ENCODE results near the gene ZNF567.
A peak's percentile ranks its signal among the peaks of the same experiment; 100 is the strongest.

Gene ZNF567

DNA sequence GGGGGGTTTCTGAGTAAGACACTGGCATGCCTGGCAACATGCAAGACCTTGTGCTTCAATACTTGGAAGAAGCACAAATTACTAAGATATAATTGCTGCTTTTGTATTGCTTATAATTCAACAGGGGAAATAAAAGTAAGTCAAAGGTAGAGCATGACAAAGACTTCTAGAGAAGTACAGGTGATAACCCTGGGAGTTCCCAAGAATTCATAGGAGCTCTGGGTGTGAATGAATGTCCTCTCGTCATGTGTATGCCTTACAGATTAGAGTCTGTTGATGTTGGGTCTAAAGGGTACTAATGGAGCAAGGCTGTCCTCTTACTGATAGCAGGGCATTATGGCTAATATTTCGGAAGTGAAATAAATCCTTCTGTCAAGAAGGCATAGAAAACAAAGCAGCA, 13.2 kb upstream of the ZNF567 start:
- TF ChIP-seq, protein P1, sequence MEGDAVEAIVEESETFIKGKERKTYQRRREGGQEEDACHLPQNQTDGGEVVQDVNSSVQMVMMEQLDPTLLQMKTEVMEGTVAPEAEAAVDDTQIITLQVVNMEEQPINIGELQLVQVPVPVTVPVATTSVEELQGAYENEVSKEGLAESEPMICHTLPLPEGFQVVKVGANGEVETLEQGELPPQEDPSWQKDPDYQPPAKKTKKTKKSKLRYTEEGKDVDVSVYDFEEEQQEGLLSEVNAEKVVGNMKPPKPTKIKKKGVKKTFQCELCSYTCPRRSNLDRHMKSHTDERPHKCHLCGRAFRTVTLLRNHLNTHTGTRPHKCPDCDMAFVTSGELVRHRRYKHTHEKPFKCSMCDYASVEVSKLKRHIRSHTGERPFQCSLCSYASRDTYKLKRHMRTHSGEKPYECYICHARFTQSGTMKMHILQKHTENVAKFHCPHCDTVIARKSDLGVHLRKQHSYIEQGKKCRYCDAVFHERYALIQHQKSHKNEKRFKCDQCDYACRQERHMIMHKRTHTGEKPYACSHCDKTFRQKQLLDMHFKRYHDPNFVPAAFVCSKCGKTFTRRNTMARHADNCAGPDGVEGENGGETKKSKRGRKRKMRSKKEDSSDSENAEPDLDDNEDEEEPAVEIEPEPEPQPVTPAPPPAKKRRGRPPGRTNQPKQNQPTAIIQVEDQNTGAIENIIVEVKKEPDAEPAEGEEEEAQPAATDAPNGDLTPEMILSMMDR (conservative IDR thresholded peaks at IDR 0.05; ENCODE audit: low read length) = no peak
- DNase-seq (ENCODE audit: low read depth) = no peak
- H3K4me3 ChIP-seq (ENCODE audit: low read length) = no peak overlapping the region

DNA sequence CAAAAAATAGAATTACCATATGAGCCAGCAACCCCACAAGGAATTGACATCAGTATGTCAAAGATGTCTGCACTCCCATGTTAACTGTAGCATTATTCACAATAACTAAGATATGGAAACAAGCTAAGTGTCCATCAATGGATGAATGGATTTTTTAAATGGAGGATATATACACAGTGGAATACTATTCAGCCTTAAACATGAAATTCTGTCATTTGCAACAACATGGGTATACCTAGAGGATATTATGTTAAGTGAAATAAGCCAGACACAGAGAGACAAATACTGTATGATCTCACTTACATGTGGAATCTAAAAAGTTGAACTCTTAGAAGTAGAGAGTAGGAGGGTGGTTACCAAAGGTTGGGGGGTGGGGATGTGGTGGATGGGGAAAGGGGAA, 8.0 kb upstream of the ZNF567 start:
- TF ChIP-seq, protein P1 (conservative IDR thresholded peaks at IDR 0.05; ENCODE audit: low read length) = no peak
- DNase-seq (ENCODE audit: low read depth) = no peak
- H3K4me3 ChIP-seq (ENCODE audit: low read length) = no peak overlapping the region

DNA sequence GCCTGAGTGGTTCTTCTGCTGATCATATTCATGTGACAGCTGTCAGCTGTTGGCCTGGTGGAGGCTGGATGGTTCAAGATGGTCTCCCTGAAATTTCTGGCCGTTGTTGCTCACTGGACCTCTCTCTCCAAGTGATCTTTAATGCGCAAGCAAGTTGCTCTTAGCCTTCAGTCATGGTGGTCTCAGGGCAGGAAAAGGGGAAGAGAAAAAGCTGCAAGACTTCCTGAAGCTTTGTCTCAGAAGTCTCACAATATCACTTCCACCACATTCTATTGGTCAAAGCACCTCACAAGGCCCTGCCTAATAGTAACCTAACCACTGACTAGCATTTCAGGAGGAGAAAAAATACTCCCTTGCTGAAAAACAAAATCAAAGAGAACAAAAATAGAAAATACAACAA, 1.6 kb upstream of the ZNF567 start:
- TF ChIP-seq, protein P1 (conservative IDR thresholded peaks at IDR 0.05; ENCODE audit: low read length) = no peak
- DNase-seq (ENCODE audit: low read depth) = no peak
- no peak overlapping the region for H3K4me3 ChIP-seq (ENCODE audit: low read length)

DNA sequence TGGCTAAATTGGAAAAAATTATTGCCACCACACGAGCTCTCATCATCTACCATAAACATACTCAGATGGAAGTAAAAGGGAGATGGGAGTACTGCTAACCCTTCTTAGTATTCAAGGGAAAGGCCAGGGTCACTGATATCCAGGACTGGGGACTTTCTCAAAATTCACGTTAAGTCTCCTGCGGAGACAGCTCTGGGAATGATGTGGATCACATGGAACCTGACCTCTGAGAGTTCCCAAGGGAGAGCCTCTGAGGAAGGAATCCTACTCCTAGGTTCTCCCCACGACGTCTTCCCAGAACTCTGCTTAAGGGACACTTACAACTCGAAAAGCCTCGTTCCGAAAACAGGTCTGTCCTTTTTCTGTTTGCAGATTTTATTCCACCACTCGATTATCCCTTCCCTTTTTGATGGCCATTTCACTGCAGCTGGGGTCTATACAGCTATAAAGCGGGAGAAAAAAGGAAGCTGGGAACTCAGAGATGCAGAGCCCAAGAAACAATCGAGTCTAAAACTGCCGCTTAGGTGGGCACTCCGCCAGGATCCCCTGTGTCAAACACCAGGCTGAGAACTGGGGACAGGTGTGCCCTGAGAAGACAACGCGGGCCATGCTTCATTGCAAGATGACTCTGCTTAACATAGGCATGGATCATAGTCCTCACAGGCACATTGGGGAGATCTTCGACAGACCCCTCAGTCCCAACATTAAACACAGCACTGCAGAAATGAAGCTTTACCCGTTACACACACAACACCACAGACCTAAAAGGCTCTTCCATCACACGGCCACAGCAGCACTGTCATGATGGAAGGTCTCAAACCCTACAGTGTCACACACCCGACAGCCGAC, 823 bp upstream of the ZNF567 start:
- peak overlapping the region; percentile 96 for H3K4me3 ChIP-seq (ENCODE audit: low read length)
- no peak for DNase-seq (ENCODE audit: low read depth)

DNA sequence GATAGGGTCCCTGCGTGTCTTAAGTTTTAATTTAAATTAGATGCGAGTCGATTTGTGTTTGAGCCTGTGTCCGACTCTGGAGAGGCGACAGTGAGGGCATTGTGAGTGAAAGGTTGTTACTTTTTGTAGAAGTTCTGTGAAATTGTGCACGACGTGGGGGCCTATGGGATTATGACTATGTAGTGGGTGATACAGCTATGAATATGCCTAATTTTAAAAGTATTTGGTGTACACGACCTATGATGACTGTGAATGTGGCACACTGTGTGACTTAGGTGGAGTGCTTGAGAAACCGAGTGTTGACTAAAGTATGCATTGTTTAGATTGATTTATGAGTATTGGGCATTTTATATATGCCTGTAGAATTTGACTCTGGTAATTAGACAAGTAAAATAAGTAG, 646 bp downstream of the ZNF567 start:
- DNase-seq (ENCODE audit: low read depth) = no peak
- H3K4me3 ChIP-seq (ENCODE audit: low read length) = peak overlapping the region; percentile 96
- TF ChIP-seq, protein P1 (conservative IDR thresholded peaks at IDR 0.05; ENCODE audit: low read length) = no peak

More for the DNA sequence above, 823 bp upstream of the ZNF567 start:
- TF ChIP-seq, protein P1 (conservative IDR thresholded peaks at IDR 0.05; ENCODE audit: low read length) = no peak

DNA sequence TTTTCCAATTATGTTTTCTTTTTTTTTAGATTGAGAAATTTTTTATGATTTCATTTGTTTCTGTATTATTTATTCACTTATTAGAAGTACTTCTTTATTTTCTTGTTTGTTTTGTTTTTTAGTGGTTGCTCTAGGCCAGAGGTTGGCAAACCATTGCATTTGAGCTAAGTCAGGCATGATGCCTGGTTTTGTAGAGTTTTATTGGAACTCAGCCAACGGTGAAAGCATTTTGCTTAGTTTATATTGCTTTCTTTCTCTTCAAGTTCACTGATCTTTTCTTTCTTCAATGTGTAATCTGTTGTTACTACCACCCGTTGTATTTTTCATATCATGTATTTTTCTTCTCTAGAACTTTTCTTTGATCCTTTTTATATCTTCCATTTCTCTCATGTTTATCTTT, 19.7 kb downstream of the ZNF567 start:
- TF ChIP-seq, protein P1 (conservative IDR thresholded peaks at IDR 0.05; ENCODE audit: low read length) = no peak
- H3K4me3 ChIP-seq (ENCODE audit: low read length) = no peak overlapping the region
- DNase-seq (ENCODE audit: low read depth) = no peak

DNA sequence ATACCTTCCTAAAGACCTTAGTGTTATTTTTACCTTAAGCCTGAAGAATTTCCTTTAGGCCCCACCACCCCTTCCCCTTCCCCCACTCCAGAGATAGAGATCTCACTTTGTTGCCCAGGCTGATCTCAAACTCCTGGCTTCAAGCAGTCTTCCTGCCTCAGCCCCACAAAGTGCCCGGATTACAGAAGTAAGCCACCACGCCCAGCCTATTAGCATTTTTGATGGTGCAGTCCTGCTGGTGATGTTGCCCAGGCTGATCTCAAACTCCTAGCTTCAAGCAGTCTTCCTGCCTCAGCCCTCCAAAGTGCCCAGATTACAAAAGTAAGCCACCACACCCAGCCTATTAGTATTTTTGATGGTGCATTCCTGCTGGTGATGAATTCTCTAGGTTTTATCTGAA, 22.0 kb downstream of the ZNF567 start:
- no peak for DNase-seq (ENCODE audit: low read depth)
- H3K4me3 ChIP-seq (ENCODE audit: low read length) = no peak overlapping the region
- TF ChIP-seq, protein P1 (conservative IDR thresholded peaks at IDR 0.05; ENCODE audit: low read length) = no peak
